Measurements from ENCODE around the gene ZNF724. TPM values are rescaled to one million over a fixed set of nuclear protein-coding genes. Genes with fewer than 3 reads are reported as not detected.
A peak's percentile ranks its signal among the peaks of the same experiment; 100 is the strongest.

Gene ZNF724
- total and polyA plus RNA-seq, 2 donors (not counting 1 experiment from before 2014, with no cell fraction given), result 2.0 to 3.3 TPM

- no peaks in the 10 kb centered on the region for H3K27me3 ChIP-seq (ENCODE audit: control insufficient read depth, insufficient read depth, low read length)
- H4K20me1 ChIP-seq (ENCODE audit: control insufficient read depth, extremely low read depth, insufficient read depth, low read length), result no peaks in the 10 kb centered on the region
- no peaks in the 10 kb centered on the region for H3K79me2 ChIP-seq (ENCODE audit: control insufficient read depth, insufficient read depth, low read length)
- H3K4me3 ChIP-seq (replicated peaks in 1 of 4; ENCODE audit: control extremely low read depth in 1 of 4, insufficient read depth in 1 of 4, low read depth in 3 of 4, low read length in 4 of 4), result no peak overlapping the region
- H3K36me3 ChIP-seq (ENCODE audit: control insufficient read depth, insufficient read depth, low read length), result no peaks in the 10 kb centered on the region
- H3K4me1 ChIP-seq (ENCODE audit: control insufficient read depth, extremely low read depth, insufficient read depth, low read length), result no peaks in the 10 kb centered on the region
- H2AFZ ChIP-seq (ENCODE audit: low read length), result no peak overlapping the region
- no peak overlapping the region for H3K27ac ChIP-seq (ENCODE audit: insufficient read depth, low read length)
- DNase-seq (ENCODE audit: low read depth in 2 of 2), result no peak
- TF ChIP-seq EZH2 (IDR thresholded peaks at IDR 0.05; ENCODE audit: low read length, missing control alignments), result no peak
- TF ChIP-seq CTCF (conservative IDR thresholded peaks at IDR 0.05 in 1 of 2, IDR thresholded peaks at IDR 0.05 in 1 of 2; ENCODE audit: low read depth in 1 of 2, low read length in 2 of 2), result no peak
- no peak overlapping the region for H3K9ac ChIP-seq (ENCODE audit: insufficient read depth, low read length)
- no peak overlapping the region for H3K4me2 ChIP-seq (ENCODE audit: extremely low read depth, insufficient read depth, low read length)
- H3K9me3 ChIP-seq (ENCODE audit: control insufficient read depth, insufficient read depth, low read depth, low read length), result peaks cover 3% of the 10 kb centered on the region
These were observed 27.1 kb downstream of the ZNF724 start for GRCh38 chr19:23222998-23223652.

- Histone ChIP-seq H3K79me2 (ENCODE audit: control insufficient read depth, insufficient read depth, low read length) (no peaks in the 10 kb centered on the region), H3K9me3 (ENCODE audit: control insufficient read depth, insufficient read depth, low read depth, low read length) (no peaks in the 10 kb centered on the region), H3K4me1 (ENCODE audit: control insufficient read depth, extremely low read depth, insufficient read depth, low read length) (no peaks in the 10 kb centered on the region), H3K4me2 (ENCODE audit: extremely low read depth, insufficient read depth, low read length) (no peak overlapping the region), H3K4me3 (replicated peaks in 1 of 4; ENCODE audit: control extremely low read depth in 1 of 4, insufficient read depth in 1 of 4, low read depth in 3 of 4, low read length in 4 of 4) (peak overlapping the region in 1 of 4 experiments; percentile 14), H3K27me3 (ENCODE audit: control insufficient read depth, insufficient read depth, low read length) (no peaks in the 10 kb centered on the region), H2AFZ (ENCODE audit: low read length) (no peak overlapping the region), H3K9ac (ENCODE audit: insufficient read depth, low read length) (no peak overlapping the region), H3K36me3 (ENCODE audit: control insufficient read depth, insufficient read depth, low read length) (no peaks in the 10 kb centered on the region), H4K20me1 (ENCODE audit: control insufficient read depth, extremely low read depth, insufficient read depth, low read length) (no peaks in the 10 kb centered on the region), H3K27ac (ENCODE audit: insufficient read depth, low read length) (no peak overlapping the region)
- TF ChIP-seq CTCF (conservative IDR thresholded peaks at IDR 0.05 in 1 of 2, IDR thresholded peaks at IDR 0.05 in 1 of 2; ENCODE audit: low read depth in 1 of 2, low read length in 2 of 2), result no peak
- TF ChIP-seq EZH2 (IDR thresholded peaks at IDR 0.05; ENCODE audit: low read length, missing control alignments), result no peak
- peak in 1 of 2 donors; percentile 2 for DNase-seq (ENCODE audit: low read depth in 2 of 2)
These were observed 46.3 kb downstream of the ZNF724 start for GRCh38 chr19:23203841-23204344.

GRCh38 chr19:23190341-23190740 lies 59.9 kb downstream of the ZNF724 start:
- no peak for TF ChIP-seq CTCF (conservative IDR thresholded peaks at IDR 0.05 in 1 of 2, IDR thresholded peaks at IDR 0.05 in 1 of 2; ENCODE audit: low read depth in 1 of 2, low read length in 2 of 2)
- TF ChIP-seq EZH2 (IDR thresholded peaks at IDR 0.05; ENCODE audit: low read length, missing control alignments), result no peak
- no peaks in the 10 kb centered on the region for H3K4me1 ChIP-seq (ENCODE audit: control insufficient read depth, extremely low read depth, insufficient read depth, low read length)
- H3K79me2 ChIP-seq (ENCODE audit: control insufficient read depth, insufficient read depth, low read length), result no peaks in the 10 kb centered on the region
- H2AFZ ChIP-seq (ENCODE audit: low read length), result no peak overlapping the region
- no peak overlapping the region for H3K4me3 ChIP-seq (replicated peaks in 1 of 4; ENCODE audit: control extremely low read depth in 1 of 4, insufficient read depth in 1 of 4, low read depth in 3 of 4, low read length in 4 of 4)
- no peak for DNase-seq (ENCODE audit: low read depth in 2 of 2)
- no peak overlapping the region for H3K4me2 ChIP-seq (ENCODE audit: extremely low read depth, insufficient read depth, low read length)
- no peak overlapping the region for H3K9ac ChIP-seq (ENCODE audit: insufficient read depth, low read length)
- no peak overlapping the region for H3K27ac ChIP-seq (ENCODE audit: insufficient read depth, low read length)
- no peaks in the 10 kb centered on the region for H3K36me3 ChIP-seq (ENCODE audit: control insufficient read depth, insufficient read depth, low read length)
- H3K27me3 ChIP-seq (ENCODE audit: control insufficient read depth, insufficient read depth, low read length), result no peaks in the 10 kb centered on the region
- no peaks in the 10 kb centered on the region for H3K9me3 ChIP-seq (ENCODE audit: control insufficient read depth, insufficient read depth, low read depth, low read length)
- H4K20me1 ChIP-seq (ENCODE audit: control insufficient read depth, extremely low read depth, insufficient read depth, low read length), result no peaks in the 10 kb centered on the region

All from fibroblast of lung (primary cell).